GM19099 (cell line): ENCODE data around the gene CSH1.

Experiments
- POLR2A ChIP-seq: IDR thresholded peaks from 3 replicates; pipeline ENCODE4 v1.6.1; 2011; ENCODE audit warnings: low read depth; ENCODE audit not compliant: insufficient read length; ENCODE audit errors: extremely low read depth

CSH1 gene

GRCh38 chr17:63847525-63848249, 48.7 kb downstream of the CSH1 start:
- no peak for TF ChIP-seq POLR2A

- no peak for TF ChIP-seq POLR2A
Observed at GRCh38 chr17:63845509-63845908, 50.9 kb downstream of the CSH1 start.
